T follicular helper cell (primary cell): ENCODE results near the gene COL18A1.
"Not testable (repeated sequence)": the region's sequence is repeated elsewhere in the genome, so short reads cannot be mapped to it uniquely, and the experiment has no call there.

Experiments
- DNase-seq: peaks from one replicate; pipeline ENCODE4 v3.0.0-alpha.2; 2020; ENCODE audit warnings: low read depth

Gene COL18A1

GRCh38 chr21:45559216-45560105 lies 154.5 kb downstream of the COL18A1 start:
- DNase-seq, result no peak

DNA sequence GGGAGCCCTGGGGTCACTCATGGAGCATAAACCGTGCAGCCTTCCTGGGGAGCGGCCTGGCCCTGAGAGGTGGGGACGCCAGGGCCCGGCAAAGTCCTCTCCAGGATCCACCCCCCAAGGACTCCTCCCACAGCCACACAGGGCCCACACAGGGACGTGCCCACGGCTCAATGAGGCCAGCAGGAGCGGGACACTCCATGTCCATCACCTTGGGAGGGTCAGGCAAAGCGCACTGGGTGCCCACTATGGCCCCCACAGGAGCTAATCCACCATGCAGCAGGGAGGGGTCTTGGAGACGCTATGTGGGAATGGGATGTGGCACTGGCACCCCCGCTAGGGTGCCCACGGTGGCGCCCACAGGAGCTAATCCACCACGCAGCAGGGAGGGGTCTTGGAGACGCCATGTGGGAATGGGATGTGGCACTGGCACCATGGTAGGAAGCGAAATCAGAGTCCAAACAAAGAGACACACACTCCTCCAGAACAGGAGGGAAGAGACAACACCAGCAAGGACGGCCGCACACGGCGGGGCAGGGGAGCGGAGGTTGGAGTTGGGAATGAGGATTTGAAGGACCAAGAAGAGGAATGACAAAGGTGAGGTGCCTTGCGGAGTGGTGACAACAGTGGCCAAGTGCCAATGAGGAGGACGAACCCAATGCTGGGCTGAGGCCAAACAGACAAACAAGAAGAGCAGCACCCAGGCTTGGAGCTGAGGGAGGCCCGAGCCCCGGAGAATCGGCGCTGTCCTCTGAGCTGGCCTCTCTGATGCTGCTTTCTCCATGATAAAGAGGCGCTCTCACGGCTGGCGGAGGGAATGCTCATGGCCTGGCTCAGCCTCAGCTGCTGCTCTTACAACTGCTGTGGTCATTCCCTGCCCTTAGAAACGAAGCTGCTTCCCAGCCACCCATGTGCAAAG lies 155.4 kb downstream of the COL18A1 start:
- no peak for DNase-seq

GRCh38 chr21:45561241-45561640 lies 156.3 kb downstream of the COL18A1 start:
- not testable (repeated sequence) for DNase-seq

GRCh38 chr21:45562402-45562801 lies 157.4 kb downstream of the COL18A1 start:
- DNase-seq, result no peak

DNA sequence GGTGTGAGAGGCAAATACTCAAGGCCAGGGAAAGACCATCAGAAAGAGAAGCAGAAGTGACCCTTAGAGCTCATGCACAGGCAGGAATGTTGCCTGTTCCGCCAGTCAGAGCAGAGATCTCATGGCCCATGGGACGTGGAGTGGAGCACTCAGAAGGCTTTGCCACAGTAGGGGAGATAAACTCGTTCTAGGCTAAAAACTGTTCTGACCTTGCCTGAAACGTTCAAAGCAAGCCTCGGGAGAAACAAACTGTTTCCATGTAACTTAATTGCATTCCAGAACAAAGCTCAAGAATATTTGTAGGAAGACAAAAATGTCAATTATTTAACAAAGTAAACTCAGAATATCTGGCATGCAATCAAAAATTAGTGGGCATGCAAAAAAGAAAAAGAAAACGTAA lies 158.0 kb downstream of the COL18A1 start:
- DNase-seq, result no peak
